ENCODE results near the gene PAQR8. TPM values are rescaled to one million over a fixed set of nuclear protein-coding genes. Genes with fewer than 3 reads are reported as not detected.

Gene PAQR8
- total RNA-seq, 1 experiment from 2014 or later = 3.0 TPM

DNA sequence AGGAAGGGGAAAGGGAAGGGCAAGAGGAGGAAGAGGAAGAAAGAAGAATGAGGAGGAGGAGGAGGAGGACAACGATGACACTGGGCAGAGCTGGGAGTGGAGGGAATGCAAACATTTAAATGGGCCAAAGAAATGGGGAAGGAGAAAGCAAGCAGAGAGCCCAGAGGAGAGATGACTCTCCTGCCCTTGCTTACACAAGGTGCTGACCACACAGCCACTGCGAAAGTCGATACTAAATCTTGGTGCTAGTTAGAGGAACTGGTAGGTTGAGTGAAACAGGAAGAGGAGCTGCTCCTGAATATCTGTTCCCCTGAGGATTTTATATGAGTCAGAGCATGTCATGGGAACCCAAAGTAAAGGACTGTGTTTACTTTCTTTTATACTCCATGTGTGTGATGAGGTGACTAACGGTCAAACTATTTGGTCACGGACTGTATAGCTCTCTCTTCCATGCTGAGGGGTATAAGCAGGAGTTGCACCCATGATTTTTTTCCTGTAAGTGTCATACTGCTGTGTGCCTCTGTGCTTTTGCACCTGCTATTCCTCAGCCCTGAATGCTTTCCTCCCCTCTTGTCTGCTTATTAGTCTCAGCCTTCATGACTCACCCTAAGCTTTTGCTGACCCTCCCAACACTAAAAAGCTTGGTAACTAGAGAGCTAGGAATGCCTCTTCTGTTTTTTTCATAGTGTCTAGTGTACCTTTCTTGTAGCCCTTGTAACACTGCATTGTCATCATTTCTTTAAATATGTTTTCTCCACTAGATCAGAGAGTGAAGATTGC lies 9.5 kb upstream of the PAQR8 start:
- no peak overlapping the region for H2AK5ac ChIP-seq (ENCODE audit: insufficient read length, low read length)
- TF ChIP-seq, protein P1, sequence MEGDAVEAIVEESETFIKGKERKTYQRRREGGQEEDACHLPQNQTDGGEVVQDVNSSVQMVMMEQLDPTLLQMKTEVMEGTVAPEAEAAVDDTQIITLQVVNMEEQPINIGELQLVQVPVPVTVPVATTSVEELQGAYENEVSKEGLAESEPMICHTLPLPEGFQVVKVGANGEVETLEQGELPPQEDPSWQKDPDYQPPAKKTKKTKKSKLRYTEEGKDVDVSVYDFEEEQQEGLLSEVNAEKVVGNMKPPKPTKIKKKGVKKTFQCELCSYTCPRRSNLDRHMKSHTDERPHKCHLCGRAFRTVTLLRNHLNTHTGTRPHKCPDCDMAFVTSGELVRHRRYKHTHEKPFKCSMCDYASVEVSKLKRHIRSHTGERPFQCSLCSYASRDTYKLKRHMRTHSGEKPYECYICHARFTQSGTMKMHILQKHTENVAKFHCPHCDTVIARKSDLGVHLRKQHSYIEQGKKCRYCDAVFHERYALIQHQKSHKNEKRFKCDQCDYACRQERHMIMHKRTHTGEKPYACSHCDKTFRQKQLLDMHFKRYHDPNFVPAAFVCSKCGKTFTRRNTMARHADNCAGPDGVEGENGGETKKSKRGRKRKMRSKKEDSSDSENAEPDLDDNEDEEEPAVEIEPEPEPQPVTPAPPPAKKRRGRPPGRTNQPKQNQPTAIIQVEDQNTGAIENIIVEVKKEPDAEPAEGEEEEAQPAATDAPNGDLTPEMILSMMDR (conservative IDR thresholded peaks at IDR 0.05) = no peak
- H3K14ac ChIP-seq (ENCODE audit: insufficient read depth, low read length) = no peak overlapping the region
- no peak overlapping the region for H2BK12ac ChIP-seq (ENCODE audit: insufficient read length, low read depth, low read length)
- H3K9ac ChIP-seq (ENCODE audit: extremely low read depth, insufficient read length, low read length) = no peak overlapping the region
- H3K56ac ChIP-seq (ENCODE audit: insufficient read length, low read depth, low read length) = no peak overlapping the region
- no peak overlapping the region for H3K4me2 ChIP-seq (ENCODE audit: insufficient read depth, insufficient read length, low read length)
- no peak overlapping the region for H4K8ac ChIP-seq (replicated peaks; ENCODE audit: insufficient read length, low read depth, low read length)
- H3K4me1 ChIP-seq (ENCODE audit: insufficient read depth, low read length) = no peaks in the 10 kb centered on the region; the same call in 1 of the 2 replicates
- H2BK15ac ChIP-seq (ENCODE audit: low read depth, low read length) = no peak overlapping the region
- H3K23ac ChIP-seq (ENCODE audit: insufficient read length, low read depth, low read length) = no peak overlapping the region
- H3K4ac ChIP-seq (ENCODE audit: low read depth, low read length) = no peak overlapping the region
- H3K36me3 Mint-ChIP-seq (ENCODE audit: insufficient read depth in 1 of 3, low read depth in 3 of 3) = no peaks in the 10 kb centered on the region
- no peak overlapping the region; a peak in 1 of 7 replicates for H3K27ac Mint-ChIP-seq
- WGBS (ENCODE audit: extremely low coverage, insufficient read length, low lambda C conversion rate) = no CpG with 5 or more reads among the region's 5 CpGs
- no peak overlapping the region for H2BK120ac ChIP-seq (ENCODE audit: low read depth, low read length, poor library complexity, severe bottlenecking)
- H4K5ac ChIP-seq (ENCODE audit: insufficient read length, low read depth, low read length) = no peak overlapping the region
- no peak overlapping the region for H3K27ac ChIP-seq (ENCODE audit: insufficient read length, low read depth, low read length)
- H3T11ph ChIP-seq (ENCODE audit: low read length) = no peak overlapping the region
- H4K20me1 ChIP-seq (ENCODE audit: control insufficient read depth, insufficient read depth, insufficient read length) = no peaks in the 10 kb centered on the region
- peak overlapping the region; percentile 41 for H2AFZ ChIP-seq (ENCODE audit: low read length)
- no peak overlapping the region for H2BK20ac ChIP-seq (ENCODE audit: low read depth, low read length, poor library complexity, severe bottlenecking)
- no peak overlapping the region for H3K4me3 Mint-ChIP-seq
- no peak for DNase-seq
- no peak overlapping the region for H2BK5ac ChIP-seq (ENCODE audit: insufficient read length, low read length)
- H3K23me2 ChIP-seq (ENCODE audit: insufficient read length, low read depth, low read length, poor library complexity, severe bottlenecking) = no peaks in the 10 kb centered on the region
- no peaks in the 10 kb centered on the region for H3K27me3 ChIP-seq (ENCODE audit: insufficient read depth, low read length)
- H3K18ac ChIP-seq (ENCODE audit: insufficient read length, low read depth, low read length) = no peak overlapping the region
- no peaks in the 10 kb centered on the region for H3K27me3 Mint-ChIP-seq (ENCODE audit: low read depth)
- no peaks in the 10 kb centered on the region for H3K79me2 ChIP-seq (ENCODE audit: insufficient read depth, low read length)
- H3K9me3 ChIP-seq (ENCODE audit: control insufficient read depth, low read depth, low read length) = no peaks in the 10 kb centered on the region
- peaks cover 5 to 8% of the 10 kb centered on the region in 2 experiments; a peak in 3 of 4 replicates for H3K4me1 Mint-ChIP-seq
- H3K79me1 ChIP-seq (ENCODE audit: insufficient read depth, low read depth, low read length, poor library complexity, severe bottlenecking) = no peaks in the 10 kb centered on the region
- H4K91ac ChIP-seq (ENCODE audit: insufficient read length, low read depth, low read length) = no peak overlapping the region
- no peaks in the 10 kb centered on the region for H3K9me3 Mint-ChIP-seq

Measured in H9 (cell line).